GM12878 (cell line): ENCODE results near the gene TRMT13. TPM values are rescaled to one million over a fixed set of nuclear protein-coding genes. Genes with fewer than 3 reads are reported as not detected.

ENCODE experiments used
- ATAC-seq: fragments of 200-7000 bp; cut with Tn5 transposase; 3 replicates; pipeline ENCODE4 v1.9.1; 2020; ENCODE audit warnings: mild to moderate bottlenecking, moderate library complexity
- BruUV-seq: library from RNA; stranded (reverse); fragments of 400-500 nt; replicated peaks from 2 replicates; lab custom pipeline; 2021; lab: Mats Ljungman, UMichigan
- CTCF ChIA-PET: fragments of 300-600 bp; sonication (Branson Sonifier 250); formaldehyde crosslinking; extraction: SDS; loops from one replicate; lab custom pipeline; 2021; ENCODE audit warnings: inconsistent platforms; lab: Yijun Ruan, JAX
- POLR2A ChIA-PET: fragments of 350-600 bp; formaldehyde crosslinking; extraction: SDS; loops from one replicate; lab custom pipeline; 2021; ENCODE audit warnings: inconsistent platforms; lab: Charles Lee
- RAD21 ChIA-PET: fragments of 300-600 bp; sonication (Branson Sonifier 250); formaldehyde crosslinking; loops from one replicate; lab custom pipeline; 2023; ENCODE audit warnings: antibody characterized with exemption; ENCODE audit not compliant: unreplicated experiment; lab: Charles Lee
- SMC1A ChIA-PET: fragments of 300-600 bp; sonication (Branson Sonifier 250); formaldehyde crosslinking; loops from one replicate; lab custom pipeline; 2023; ENCODE audit not compliant: unreplicated experiment, uncharacterized antibody; lab: Charles Lee
- DNase-seq: peaks from one replicate; pipeline ENCODE4 v3.0.0-alpha.2; 2011; ENCODE audit warnings: low read depth, low spot score
- FAIRE-seq: peaks from 3 replicates; lab custom pipeline; 2011; peaks lifted over from hg19 to GRCh38; lab: Jason Lieb, UNC
- H2AFZ ChIP-seq: 2 replicates; pipeline ENCODE4 v1.6.0; 2011; ENCODE audit warnings: low read depth, low read length, control low read depth; ENCODE audit not compliant: control insufficient read depth
- H3K27ac ChIP-seq: 2 replicates; pipeline ENCODE4 v1.5.1; 2011; ENCODE audit warnings: control low read depth; ENCODE audit not compliant: control insufficient read depth, insufficient read depth
- H3K27me3 ChIP-seq, 2 experiments: replicated peaks in 1 of 2; 2 replicates each; pipeline versions ENCODE4 v1.6.0 to v1.6.1; 2011; ENCODE audit warnings: low read length in 1 of 2; ENCODE audit not compliant: control insufficient read depth in 2 of 2, insufficient read depth in 2 of 2
- H3K36me3 ChIP-seq, 2 experiments: 2 replicates each; pipeline ENCODE4 v1.5.1; 2011; ENCODE audit warnings: low read length in 1 of 2; ENCODE audit not compliant: control insufficient read depth in 2 of 2, insufficient read depth in 2 of 2
- H3K4me1 ChIP-seq: 2 replicates; pipeline ENCODE4 v1.6.1; 2011; ENCODE audit warnings: mild to moderate bottlenecking, low read length, moderate library complexity, mixed read lengths; ENCODE audit not compliant: control insufficient read depth, insufficient read depth
- H3K4me2 ChIP-seq: 2 replicates; pipeline ENCODE4 v1.6.0; 2011; ENCODE audit warnings: control low read depth; ENCODE audit not compliant: control insufficient read depth, insufficient read depth
- H3K4me3 ChIP-seq: fragments of 200-600 bp; sonication (generic); 2 replicates; pipeline ENCODE4 v1.5.1; 2016
- H3K79me2 ChIP-seq: 2 replicates; pipeline ENCODE4 v1.6.0; 2011; ENCODE audit warnings: low read length; ENCODE audit not compliant: control insufficient read depth, insufficient read depth
- H3K9ac ChIP-seq: 2 replicates; pipeline ENCODE4 v1.8.0; 2011; ENCODE audit warnings: low read length, control low read depth, mixed read lengths; ENCODE audit not compliant: control insufficient read depth, insufficient read depth
- H3K9me3 ChIP-seq: replicated peaks from 3 replicates; pipeline ENCODE4 v1.5.1; 2011; ENCODE audit warnings: mild to moderate bottlenecking, low read length; ENCODE audit not compliant: control insufficient read depth, insufficient read depth
- H4K20me1 ChIP-seq: 2 replicates; pipeline ENCODE4 v1.6.0; 2011; ENCODE audit not compliant: control insufficient read depth, insufficient read depth
- BCLAF1 ChIP-seq: fragments of 450-650 bp; IDR thresholded peaks from 2 replicates; pipeline ENCODE4 v1.6.1; 2017; ENCODE audit warnings: antibody characterized with exemption, mild to moderate bottlenecking, moderate library complexity
- JUND ChIP-seq: IDR thresholded peaks from 2 replicates; pipeline ENCODE4 v1.6.1; 2012; ENCODE audit warnings: low read depth, mild to moderate bottlenecking, low read length, improper control_type of control experiment, moderate library complexity
- NFIC ChIP-seq: IDR thresholded peaks from 2 replicates; pipeline ENCODE4 v1.6.1; 2012; ENCODE audit warnings: low read depth, mild to moderate bottlenecking, inconsistent platforms, low read length, moderate library complexity
- RB1 ChIP-seq: fragments of 450-650 bp; formaldehyde crosslinking; IDR thresholded peaks from 2 replicates; pipeline ENCODE4 v1.6.1; 2017; ENCODE audit warnings: mild to moderate bottlenecking, borderline replicate concordance
- WRNIP1 ChIP-seq: IDR thresholded peaks from 2 replicates; pipeline ENCODE4 v1.6.1; 2011; ENCODE audit warnings: low read depth, low read length, improper control_type of control experiment, borderline replicate concordance
- WGBS: methylation state at CpG from one replicate; pipeline ENCODE4 v1.1.6; 2016; ENCODE audit warnings: low lambda C conversion rate; ENCODE audit not compliant: insufficient replicate concordance, insufficient coverage; ENCODE audit errors: missing lambda C conversion rate; 5-methylcytosine and 5-hydroxymethylcytosine counted together
- in situ Hi-C: fragments of 300-500 bp; cut with MboI; formaldehyde crosslinking; loops from 9 replicates; pipeline ENCODE4 v1.14.3; 2018; ENCODE audit warnings: mixed read lengths
- intact Hi-C: fragments of 100-400 bp; cut with micrococcal nuclease; formaldehyde crosslinking; loops from one replicate; pipeline ENCODE4 v1.14.2; 2022; ENCODE audit not compliant: unreplicated experiment
- polyA plus RNA-seq, 11 experiments: library from polyadenylated mRNA; depleted of rRNA in 4 of 11; unstranded in 6 of 11; stranded (reverse) in 5 of 11; fragments of >200 nt; fragmentation: Nextera tagmentation in 4 of 11; fragmentation: Illumina TruSeq in 1 of 11; extraction: Ambion mirVana in 4 of 11; extraction: Trizol in 1 of 11; gene quantifications; 1 replicate in 1 of 11; 2 replicates in 10 of 11; pipeline versions ENCODE4 v1.2.1 to v1.2.3, GENCODE V29; 2011 to 2016; ENCODE audit warnings: inconsistent platforms in 2 of 11, missing spikeins in 2 of 11, low read depth in 1 of 11
- total RNA-seq, 4 experiments: library from RNA; depleted of rRNA in 3 of 4; stranded (reverse); fragments of >200 nt in 3 of 4; fragmentation: Illumina TruSeq in 1 of 4; extraction: Trizol in 1 of 4; gene quantifications; 2 replicates each; pipeline versions ENCODE4 v1.2.1 to v1.2.3, GENCODE V29; 2013 to 2021

TRMT13 gene
- total and polyA plus RNA-seq, 10 of the 15 experiments (the other 5 are each of a cell fraction or from before 2014, with no cell fraction given): 13.7 to 26.6 (median 21.9) TPM

GRCh38 chr1:100087396-100087795, 45.6 kb upstream of the TRMT13 start:
- Histone ChIP-seq H3K4me1 (no peaks in the 10 kb centered on the region), H3K4me3 (no peak overlapping the region), H3K9ac (no peak overlapping the region), H3K9me3 (no peaks in the 10 kb centered on the region), H3K36me3 (peaks cover 0 to 9% of the 10 kb centered on the region in 2 experiments; a peak in 3 of 4 replicates)
- no peak for DNase-seq
- no TSS peak for BruUV-seq
- SMC1A ChIA-PET: interaction anchor here (0.8 to 3.1 kb wide), 5 partner anchors 12 to 118 kb away, joined by 3 to 22 read pairs (median 4); partner anchors contain the start of gene SLC35A3
- POLR2A ChIA-PET: interaction anchor here (0.7 to 1.1 kb wide), 3 partner anchors 10 to 129 kb away, joined by 3 read pairs; no protein-coding TSS in a partner anchor
- CTCF ChIA-PET: interaction anchor here (0.9 to 1.4 kb wide), 6 partner anchors 13 to 372 kb away, joined by 3 to 4 read pairs (median 3); no protein-coding TSS in a partner anchor
- no peak for TF ChIP-seq BCLAF1
- TF ChIP-seq JUND: no peak
- no peak for TF ChIP-seq WRNIP1
- no peak for TF ChIP-seq RB1
- no peak for TF ChIP-seq NFIC
- TF ChIP-seq, all 136 proteins: peak for 0
- intact Hi-C loops (no loop called here), in situ Hi-C loops (no loop called here)
- H2AFZ ChIP-seq: no peak overlapping the region
- no peaks in the 10 kb centered on the region for H4K20me1 ChIP-seq
- FAIRE-seq (no peak), ATAC-seq (no peak)
- RAD21 ChIA-PET: interaction anchor here (0.9 to 1.2 kb wide), 2 partner anchors 38 to 49 kb away, joined by 3 to 4 read pairs; a partner anchor contains a TSS
- H3K27me3 ChIP-seq: no peaks in the 10 kb centered on the region
- no peak overlapping the region for H3K4me2 ChIP-seq
- H3K27ac ChIP-seq: no peak overlapping the region
- H3K79me2 ChIP-seq: no peaks in the 10 kb centered on the region
- WGBS: 95% methylated on average over 1 of the region's 1 CpG
